HG03378 (cell line): ENCODE measurements around the gene MYCBPAP.

Experiments
- ATAC-seq: cut with Tn5 transposase; IDR thresholded peaks from one replicate; pipeline ENCODE4 v1.9.1; 2021; ENCODE audit warnings: mild to moderate bottlenecking, moderate library complexity; ENCODE audit not compliant: unreplicated experiment

The MYCBPAP gene

DNA sequence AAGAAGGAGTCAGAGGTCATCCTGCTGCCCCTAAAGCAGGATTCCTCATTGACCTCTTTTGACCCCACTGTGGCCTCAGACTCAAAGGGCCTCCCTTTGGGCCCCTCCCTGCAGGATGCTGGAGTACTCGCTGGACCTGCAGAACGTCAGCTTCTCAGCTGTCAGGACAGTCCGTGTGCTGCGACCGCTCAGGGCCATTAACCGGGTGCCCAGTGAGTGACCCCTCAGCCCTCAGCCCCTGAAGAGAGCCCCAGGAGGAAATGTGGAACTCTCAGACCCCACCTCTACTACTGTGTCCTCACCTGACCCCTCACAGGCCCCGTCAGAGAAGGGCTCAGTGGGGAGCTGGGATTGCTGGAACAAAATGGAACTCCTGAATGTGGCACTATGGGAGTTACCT lies 61.4 kb downstream of the MYCBPAP start:
- ATAC-seq = no peak

DNA sequence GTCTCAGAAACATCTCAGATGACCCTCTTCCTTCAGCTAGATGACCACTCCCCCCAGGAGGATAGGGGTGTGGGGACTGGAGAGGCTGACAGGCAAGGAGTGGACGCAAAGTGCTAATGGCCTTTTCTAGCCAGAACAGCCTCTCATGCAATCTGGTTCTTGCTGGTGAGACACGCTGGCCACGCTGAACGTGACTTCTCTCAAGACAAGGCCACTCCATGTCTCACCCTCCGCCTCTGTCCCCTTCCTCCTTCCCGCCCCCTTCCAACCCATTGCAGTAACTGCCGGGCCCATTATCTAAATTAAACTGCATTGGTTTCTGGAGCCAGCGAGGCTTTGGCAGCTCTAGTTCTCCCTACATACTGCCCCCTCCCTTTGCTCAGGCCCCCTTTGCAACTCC lies 61.8 kb downstream of the MYCBPAP start:
- ATAC-seq = no peak

DNA sequence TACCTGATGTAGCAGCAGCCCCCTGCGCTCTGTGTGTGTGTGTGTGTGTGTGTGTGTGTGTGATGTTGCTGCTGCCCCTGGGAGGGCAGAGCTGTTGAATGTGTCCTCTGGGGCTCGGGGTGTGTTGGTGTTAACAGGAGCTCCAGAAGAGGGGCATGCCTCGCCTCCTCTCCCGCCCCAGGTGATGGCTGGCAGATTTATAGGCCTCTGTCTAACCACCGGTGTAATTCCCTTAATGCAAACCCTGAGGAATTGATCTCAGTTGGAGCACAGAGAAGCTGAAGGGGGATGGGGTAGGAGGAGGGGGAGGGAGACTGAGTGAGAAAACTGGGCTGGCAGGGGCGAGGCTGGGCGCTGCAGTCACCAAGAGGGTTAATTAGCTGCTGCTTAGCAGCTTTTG lies 62.3 kb downstream of the MYCBPAP start:
- no peak for ATAC-seq

DNA sequence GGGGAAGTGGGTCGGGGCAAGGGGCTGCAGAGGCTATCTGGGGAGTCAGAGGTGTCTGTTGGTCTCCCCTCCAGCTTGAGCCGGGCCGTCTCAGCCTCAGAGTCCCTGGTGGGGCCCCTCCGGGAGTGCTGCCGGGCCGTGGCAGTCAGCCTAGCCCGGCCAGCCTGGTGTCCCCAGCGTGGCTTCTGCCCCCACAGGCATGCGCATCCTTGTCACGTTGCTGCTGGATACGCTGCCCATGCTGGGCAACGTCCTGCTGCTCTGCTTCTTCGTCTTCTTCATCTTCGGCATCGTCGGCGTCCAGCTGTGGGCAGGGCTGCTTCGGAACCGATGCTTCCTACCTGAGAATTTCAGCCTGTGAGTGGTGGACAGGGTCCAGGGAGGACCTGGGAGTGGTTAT lies 63.4 kb downstream of the MYCBPAP start:
- ATAC-seq = no peak

DNA sequence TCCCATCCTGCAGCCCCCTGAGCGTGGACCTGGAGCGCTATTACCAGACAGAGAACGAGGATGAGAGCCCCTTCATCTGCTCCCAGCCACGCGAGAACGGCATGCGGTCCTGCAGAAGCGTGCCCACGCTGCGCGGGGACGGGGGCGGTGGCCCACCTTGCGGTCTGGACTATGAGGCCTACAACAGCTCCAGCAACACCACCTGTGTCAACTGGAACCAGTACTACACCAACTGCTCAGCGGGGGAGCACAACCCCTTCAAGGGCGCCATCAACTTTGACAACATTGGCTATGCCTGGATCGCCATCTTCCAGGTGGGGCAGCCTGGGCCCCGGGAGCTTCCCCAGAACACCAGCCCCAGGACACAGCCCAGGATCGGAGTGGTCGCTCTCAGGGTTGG lies 64.3 kb downstream of the MYCBPAP start:
- no peak for ATAC-seq

DNA sequence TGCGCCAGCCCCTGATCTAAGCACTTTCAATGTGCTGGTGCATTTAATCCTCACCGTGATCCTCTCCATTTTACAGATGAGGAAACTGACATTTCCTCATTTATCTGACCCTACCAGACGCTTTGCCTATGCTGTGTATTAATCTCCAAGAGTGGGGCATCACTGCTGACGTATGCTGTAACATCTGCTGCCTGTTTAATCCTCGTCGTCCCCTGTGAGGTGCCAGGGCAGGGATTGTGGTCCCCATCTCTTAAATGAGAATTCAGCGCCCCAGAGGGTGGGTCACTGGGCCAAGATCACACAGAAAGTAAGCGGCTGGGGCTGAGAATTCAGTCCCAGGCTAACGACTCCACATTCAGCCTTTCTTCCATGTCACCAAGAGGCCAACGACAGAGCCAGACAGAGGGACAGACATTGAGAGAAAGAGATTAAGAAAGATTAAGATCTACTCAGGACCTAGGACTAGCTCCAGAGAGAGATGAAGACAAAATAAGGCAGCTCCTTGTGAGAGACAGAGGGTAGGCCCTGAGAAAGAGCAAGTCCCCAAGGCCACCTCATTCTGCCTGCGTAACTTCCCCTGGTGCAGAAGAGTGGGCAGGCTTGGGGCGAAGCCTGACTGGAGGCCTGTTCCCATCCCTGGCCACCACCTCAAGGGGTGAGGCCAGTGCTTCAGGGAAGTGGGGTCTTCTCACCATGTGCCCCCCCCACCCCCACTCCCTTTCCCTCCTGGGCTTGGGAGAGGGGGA lies 65.8 kb downstream of the MYCBPAP start:
- no peak for ATAC-seq

DNA sequence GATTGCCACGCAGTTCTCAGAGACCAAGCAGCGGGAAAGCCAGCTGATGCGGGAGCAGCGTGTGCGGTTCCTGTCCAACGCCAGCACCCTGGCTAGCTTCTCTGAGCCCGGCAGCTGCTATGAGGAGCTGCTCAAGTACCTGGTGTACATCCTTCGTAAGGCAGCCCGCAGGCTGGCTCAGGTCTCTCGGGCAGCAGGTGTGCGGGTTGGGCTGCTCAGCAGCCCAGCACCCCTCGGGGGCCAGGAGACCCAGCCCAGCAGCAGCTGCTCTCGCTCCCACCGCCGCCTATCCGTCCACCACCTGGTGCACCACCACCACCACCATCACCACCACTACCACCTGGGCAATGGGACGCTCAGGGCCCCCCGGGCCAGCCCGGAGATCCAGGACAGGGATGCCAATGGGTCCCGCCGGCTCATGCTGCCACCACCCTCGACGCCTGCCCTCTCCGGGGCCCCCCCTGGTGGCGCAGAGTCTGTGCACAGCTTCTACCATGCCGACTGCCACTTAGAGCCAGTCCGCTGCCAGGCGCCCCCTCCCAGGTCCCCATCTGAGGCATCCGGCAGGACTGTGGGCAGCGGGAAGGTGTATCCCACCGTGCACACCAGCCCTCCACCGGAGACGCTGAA lies 67.5 kb downstream of the MYCBPAP start:
- no peak for ATAC-seq

DNA sequence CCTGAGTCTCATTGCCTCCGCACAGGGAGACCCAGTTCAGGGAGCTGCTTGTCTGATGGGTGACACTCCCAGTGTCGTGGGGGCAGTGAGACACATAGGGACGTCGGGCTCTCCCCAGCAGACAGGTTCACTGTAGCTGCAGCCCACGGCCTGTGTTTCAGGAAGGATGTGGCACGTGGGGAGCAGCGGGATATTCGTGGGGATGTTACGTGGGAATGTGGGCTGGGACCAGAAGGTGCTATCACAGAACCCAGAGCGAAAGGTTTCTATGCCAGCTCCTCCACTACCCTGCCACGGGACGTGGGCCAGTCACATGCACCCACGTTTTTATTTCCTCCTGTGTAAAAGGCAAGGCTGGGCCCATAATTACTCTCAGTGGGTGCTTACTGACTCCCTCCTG lies 68.6 kb downstream of the MYCBPAP start:
- no peak for ATAC-seq

DNA sequence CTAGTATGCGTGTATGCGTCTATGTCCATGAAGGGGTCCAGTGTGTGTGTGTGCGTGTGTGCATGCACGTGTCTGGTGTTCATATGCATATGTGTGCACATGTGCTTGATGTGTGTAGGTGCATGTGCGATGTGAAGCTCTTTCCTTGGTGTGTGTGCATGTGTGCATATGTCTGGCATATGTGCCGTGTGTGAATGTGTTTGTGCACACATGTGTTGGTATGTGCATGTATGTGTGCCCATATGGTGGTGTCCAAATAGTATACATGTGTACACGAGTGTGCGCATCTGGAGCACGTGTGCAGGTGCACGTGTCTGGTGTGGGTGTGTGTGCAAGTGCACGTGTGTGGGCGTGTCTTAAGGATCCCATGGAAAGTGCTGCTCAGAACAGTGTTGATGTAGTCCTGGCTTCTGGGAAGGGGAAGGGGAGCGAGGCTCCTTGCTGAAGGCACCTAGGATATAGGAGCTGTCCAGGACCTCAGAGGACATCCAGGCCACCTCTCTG lies 69.3 kb downstream of the MYCBPAP start:
- ATAC-seq = no peak

DNA sequence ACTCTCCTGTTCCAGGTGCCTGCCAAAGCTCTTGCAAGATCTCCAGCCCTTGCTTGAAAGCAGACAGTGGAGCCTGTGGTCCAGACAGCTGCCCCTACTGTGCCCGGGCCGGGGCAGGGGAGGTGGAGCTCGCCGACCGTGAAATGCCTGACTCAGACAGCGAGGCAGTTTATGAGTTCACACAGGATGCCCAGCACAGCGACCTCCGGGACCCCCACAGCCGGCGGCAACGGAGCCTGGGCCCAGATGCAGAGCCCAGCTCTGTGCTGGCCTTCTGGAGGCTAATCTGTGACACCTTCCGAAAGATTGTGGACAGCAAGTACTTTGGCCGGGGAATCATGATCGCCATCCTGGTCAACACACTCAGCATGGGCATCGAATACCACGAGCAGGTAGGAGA lies 69.9 kb downstream of the MYCBPAP start:
- ATAC-seq = no peak

DNA sequence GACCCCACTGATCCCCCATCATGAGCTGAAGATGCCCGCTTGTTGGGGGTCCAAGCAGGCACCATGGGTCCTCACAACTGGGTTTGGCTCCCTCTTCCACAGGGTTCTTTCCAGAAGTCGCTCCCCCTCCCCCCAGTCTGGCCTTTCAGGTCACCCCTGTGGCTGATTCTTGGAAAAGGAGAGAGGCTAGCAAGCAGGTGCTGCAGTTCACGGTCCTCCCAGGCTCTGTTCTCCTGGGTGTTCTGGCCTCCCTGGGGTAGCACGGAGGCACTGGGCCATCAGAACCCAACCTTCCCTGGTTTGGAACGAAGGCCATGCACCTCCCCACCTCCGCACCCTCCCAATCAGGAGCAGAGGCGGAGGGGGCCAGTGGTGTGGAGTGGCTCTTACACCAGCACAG lies 71.2 kb downstream of the MYCBPAP start:
- ATAC-seq = no peak

DNA sequence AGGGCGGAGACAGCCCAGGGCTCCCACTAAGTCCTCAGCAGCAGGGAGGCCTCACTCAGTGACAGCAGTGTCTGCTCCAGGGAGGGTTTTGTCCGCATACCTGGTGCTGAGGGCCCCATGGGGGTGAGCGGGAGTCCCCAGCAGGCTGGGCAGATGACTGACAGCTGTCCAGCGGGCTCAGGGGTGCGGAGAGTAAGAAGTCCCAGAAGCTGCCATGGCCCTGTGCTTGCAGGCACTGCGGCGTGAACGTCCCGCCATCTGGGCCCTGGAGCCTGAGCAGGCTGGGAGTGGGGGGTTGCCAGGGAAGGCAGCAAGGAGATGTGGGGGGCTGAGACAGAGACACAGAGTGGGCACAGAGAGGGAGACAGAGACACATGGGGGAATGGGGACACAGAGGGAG lies 72.4 kb downstream of the MYCBPAP start:
- ATAC-seq = no peak
